Ovary (tissue), 3 donors: Measurements from ENCODE around the gene C11orf87.

Experiments used
- EP300 ChIP-seq: sonication (generic); formaldehyde crosslinking; IDR thresholded peaks from one replicate; pipeline ENCODE4 v1.6.1; 2017; ENCODE audit warnings: antibody characterized with exemption
- POLR2A ChIP-seq: fragments of 450-650 bp; IDR thresholded peaks from one replicate; pipeline ENCODE4 v1.6.1; 2017; ENCODE audit warnings: antibody characterized with exemption, mild to moderate bottlenecking, moderate library complexity
- TF ChIP-seq, protein P1 (sequence below), 3 donors: fragments of 450-650 bp in 2 of 3; fragments of 200-600 bp in 1 of 3; IDR thresholded peaks; one replicate each; pipeline versions ENCODE4 v1.5.1 to v1.8.0; 2016 to 2022; ENCODE audit warnings: antibody characterized with exemption in 3 of 3, mild to moderate bottlenecking in 1 of 3
- donor health status: DM: no; HTN: no; CAD: no.

DNA sequence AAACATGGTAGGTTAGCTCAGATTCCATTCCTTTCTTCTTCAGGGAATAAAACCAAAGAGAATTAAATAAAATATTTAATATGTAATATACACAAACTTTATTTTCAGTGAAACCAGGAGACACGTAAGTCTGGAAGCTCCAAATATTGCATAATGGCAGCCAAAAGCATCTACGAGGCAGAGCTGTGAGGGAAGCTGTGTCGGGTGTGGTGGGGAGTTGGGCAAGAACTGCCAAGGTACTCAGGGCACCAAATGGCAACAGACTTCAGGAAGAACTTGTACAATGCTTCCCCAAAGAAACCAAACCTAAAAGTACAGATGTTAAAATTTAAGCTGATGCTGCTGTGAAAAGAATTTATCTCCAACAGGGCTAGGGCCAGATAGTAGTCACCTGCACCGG, 47.5 kb upstream of the C11orf87 start:
- TF ChIP-seq POLR2A (no peak), EP300 (no peak)
- TF ChIP-seq, protein P1, sequence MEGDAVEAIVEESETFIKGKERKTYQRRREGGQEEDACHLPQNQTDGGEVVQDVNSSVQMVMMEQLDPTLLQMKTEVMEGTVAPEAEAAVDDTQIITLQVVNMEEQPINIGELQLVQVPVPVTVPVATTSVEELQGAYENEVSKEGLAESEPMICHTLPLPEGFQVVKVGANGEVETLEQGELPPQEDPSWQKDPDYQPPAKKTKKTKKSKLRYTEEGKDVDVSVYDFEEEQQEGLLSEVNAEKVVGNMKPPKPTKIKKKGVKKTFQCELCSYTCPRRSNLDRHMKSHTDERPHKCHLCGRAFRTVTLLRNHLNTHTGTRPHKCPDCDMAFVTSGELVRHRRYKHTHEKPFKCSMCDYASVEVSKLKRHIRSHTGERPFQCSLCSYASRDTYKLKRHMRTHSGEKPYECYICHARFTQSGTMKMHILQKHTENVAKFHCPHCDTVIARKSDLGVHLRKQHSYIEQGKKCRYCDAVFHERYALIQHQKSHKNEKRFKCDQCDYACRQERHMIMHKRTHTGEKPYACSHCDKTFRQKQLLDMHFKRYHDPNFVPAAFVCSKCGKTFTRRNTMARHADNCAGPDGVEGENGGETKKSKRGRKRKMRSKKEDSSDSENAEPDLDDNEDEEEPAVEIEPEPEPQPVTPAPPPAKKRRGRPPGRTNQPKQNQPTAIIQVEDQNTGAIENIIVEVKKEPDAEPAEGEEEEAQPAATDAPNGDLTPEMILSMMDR (IDR thresholded peaks at IDR 0.05): no peak
